GM18505 (cell line): ENCODE data around the gene WDR7.

Experiments
- ATAC-seq: cut with Tn5 transposase; IDR thresholded peaks from one replicate; pipeline ENCODE4 v1.9.1; 2021; ENCODE audit not compliant: unreplicated experiment
- POLR2A ChIP-seq: IDR thresholded peaks from 4 replicates; pipeline ENCODE4 v1.6.1; 2011; ENCODE audit warnings: borderline replicate concordance; ENCODE audit not compliant: insufficient read depth, insufficient read length; ENCODE audit errors: extremely low read depth

WDR7 gene

GRCh38 chr18:56910967-56911366 is 259.8 kb downstream of the WDR7 start:
- TF ChIP-seq POLR2A, result no peak
- ATAC-seq, result no peak

- TF ChIP-seq POLR2A, result no peak
- no peak for ATAC-seq
Observed at GRCh38 chr18:56913941-56914340, 262.8 kb downstream of the WDR7 start.

GRCh38 chr18:56919190-56919589 is 268.0 kb downstream of the WDR7 start:
- TF ChIP-seq POLR2A, result no peak
- no peak for ATAC-seq

- no peak for TF ChIP-seq POLR2A
- ATAC-seq, result peak; percentile 50
Observed at GRCh38 chr18:56921896-56922480, 270.8 kb downstream of the WDR7 start.

GRCh38 chr18:56926734-56927133 is 275.6 kb downstream of the WDR7 start:
- TF ChIP-seq POLR2A, result no peak
- ATAC-seq, result no peak

GRCh38 chr18:56927786-56928185 is 276.6 kb downstream of the WDR7 start:
- TF ChIP-seq POLR2A, result no peak
- ATAC-seq, result no peak

GRCh38 chr18:56929886-56930285 is 278.7 kb downstream of the WDR7 start:
- no peak for ATAC-seq
- no peak for TF ChIP-seq POLR2A

GRCh38 chr18:56933472-56933871 is 282.3 kb downstream of the WDR7 start:
- ATAC-seq, result no peak
- TF ChIP-seq POLR2A, result no peak

- no peak for ATAC-seq
- no peak for TF ChIP-seq POLR2A
Observed at GRCh38 chr18:56934131-56934530, 283.0 kb downstream of the WDR7 start.

GRCh38 chr18:56934906-56935305 is 283.7 kb downstream of the WDR7 start:
- no peak for TF ChIP-seq POLR2A
- ATAC-seq, result no peak

- no peak for ATAC-seq
- TF ChIP-seq POLR2A, result no peak
Observed at GRCh38 chr18:56935434-56936040, 284.4 kb downstream of the WDR7 start.

GRCh38 chr18:56936457-56936856 is 285.3 kb downstream of the WDR7 start:
- ATAC-seq, result no peak
- no peak for TF ChIP-seq POLR2A

GRCh38 chr18:56937874-56938430 is 286.8 kb downstream of the WDR7 start:
- no peak for ATAC-seq
- TF ChIP-seq POLR2A, result no peak
